GM12878 (cell line): ENCODE measurements around the gene SSBP4. TPM values are rescaled to one million over a fixed set of nuclear protein-coding genes. Genes with fewer than 3 reads are reported as not detected.

Experiments
- ATAC-seq: fragments of 200-7000 bp; cut with Tn5 transposase; 3 replicates; pipeline ENCODE4 v1.9.1; 2020; ENCODE audit warnings: mild to moderate bottlenecking, moderate library complexity
- BruUV-seq: library from RNA; stranded (reverse); fragments of 400-500 nt; replicated peaks from 2 replicates; lab custom pipeline; 2021; lab: Mats Ljungman, UMichigan
- CTCF ChIA-PET: fragments of 300-600 bp; sonication (Branson Sonifier 250); formaldehyde crosslinking; extraction: SDS; loops from one replicate; lab custom pipeline; 2021; ENCODE audit warnings: inconsistent platforms; lab: Yijun Ruan, JAX
- POLR2A ChIA-PET: fragments of 350-600 bp; formaldehyde crosslinking; extraction: SDS; loops from one replicate; lab custom pipeline; 2021; ENCODE audit warnings: inconsistent platforms; lab: Charles Lee
- RAD21 ChIA-PET: fragments of 300-600 bp; sonication (Branson Sonifier 250); formaldehyde crosslinking; loops from one replicate; lab custom pipeline; 2023; ENCODE audit warnings: antibody characterized with exemption; ENCODE audit not compliant: unreplicated experiment; lab: Charles Lee
- SMC1A ChIA-PET: fragments of 300-600 bp; sonication (Branson Sonifier 250); formaldehyde crosslinking; loops from one replicate; lab custom pipeline; 2023; ENCODE audit not compliant: unreplicated experiment, uncharacterized antibody; lab: Charles Lee
- DNase-seq: peaks from one replicate; pipeline ENCODE4 v3.0.0-alpha.2; 2011; ENCODE audit warnings: low read depth, low spot score
- FAIRE-seq: peaks from 3 replicates; lab custom pipeline; 2011; peaks lifted over from hg19 to GRCh38; lab: Jason Lieb, UNC
- H2AFZ ChIP-seq: 2 replicates; pipeline ENCODE4 v1.6.0; 2011; ENCODE audit warnings: low read depth, low read length, control low read depth; ENCODE audit not compliant: control insufficient read depth
- H3K27ac ChIP-seq: 2 replicates; pipeline ENCODE4 v1.5.1; 2011; ENCODE audit warnings: control low read depth; ENCODE audit not compliant: control insufficient read depth, insufficient read depth
- H3K27me3 ChIP-seq, 2 experiments: replicated peaks in 1 of 2; 2 replicates each; pipeline versions ENCODE4 v1.6.0 to v1.6.1; 2011; ENCODE audit warnings: low read length in 1 of 2; ENCODE audit not compliant: control insufficient read depth in 2 of 2, insufficient read depth in 2 of 2
- H3K36me3 ChIP-seq, 2 experiments: 2 replicates each; pipeline ENCODE4 v1.5.1; 2011; ENCODE audit warnings: low read length in 1 of 2; ENCODE audit not compliant: control insufficient read depth in 2 of 2, insufficient read depth in 2 of 2
- H3K4me1 ChIP-seq: 2 replicates; pipeline ENCODE4 v1.6.1; 2011; ENCODE audit warnings: mild to moderate bottlenecking, low read length, moderate library complexity, mixed read lengths; ENCODE audit not compliant: control insufficient read depth, insufficient read depth
- H3K4me2 ChIP-seq: 2 replicates; pipeline ENCODE4 v1.6.0; 2011; ENCODE audit warnings: control low read depth; ENCODE audit not compliant: control insufficient read depth, insufficient read depth
- H3K4me3 ChIP-seq: fragments of 200-600 bp; sonication (generic); 2 replicates; pipeline ENCODE4 v1.5.1; 2016
- H3K79me2 ChIP-seq: 2 replicates; pipeline ENCODE4 v1.6.0; 2011; ENCODE audit warnings: low read length; ENCODE audit not compliant: control insufficient read depth, insufficient read depth
- H3K9ac ChIP-seq: 2 replicates; pipeline ENCODE4 v1.8.0; 2011; ENCODE audit warnings: low read length, control low read depth, mixed read lengths; ENCODE audit not compliant: control insufficient read depth, insufficient read depth
- H3K9me3 ChIP-seq: replicated peaks from 3 replicates; pipeline ENCODE4 v1.5.1; 2011; ENCODE audit warnings: mild to moderate bottlenecking, low read length; ENCODE audit not compliant: control insufficient read depth, insufficient read depth
- H4K20me1 ChIP-seq: 2 replicates; pipeline ENCODE4 v1.6.0; 2011; ENCODE audit not compliant: control insufficient read depth, insufficient read depth
- BHLHE40 ChIP-seq, 2 experiments: fragments of 450-650 bp in 1 of 2; IDR thresholded peaks; 2 replicates each; pipeline ENCODE4 v1.6.1; 2011 to 2017; ENCODE audit warnings: low read depth in 2 of 2, borderline replicate concordance in 1 of 2, improper control_type of control experiment in 1 of 2, low read length in 1 of 2, mild to moderate bottlenecking in 1 of 2
- EED ChIP-seq: sonication (generic); IDR thresholded peaks from 2 replicates; pipeline ENCODE4 v1.6.1; 2016; ENCODE audit warnings: antibody characterized with exemption, low read depth
- IKZF1 ChIP-seq: fragments of 450-650 bp; conservative IDR thresholded peaks from 2 replicates; pipeline ENCODE4 v1.6.1; 2017; ENCODE audit warnings: antibody characterized with exemption, mild to moderate bottlenecking
- MYC ChIP-seq: IDR thresholded peaks from 2 replicates; pipeline ENCODE4 v1.6.1; 2011; ENCODE audit warnings: mild to moderate bottlenecking, low read length, moderate library complexity, inconsistent platforms; ENCODE audit not compliant: insufficient read depth, insufficient replicate concordance, insufficient read length, severe bottlenecking
- NRF1 ChIP-seq: conservative IDR thresholded peaks from 2 replicates; pipeline ENCODE4 v1.6.1; 2011; ENCODE audit warnings: mild to moderate bottlenecking, low read depth, low read length, improper control_type of control experiment
- POU2F2 ChIP-seq: IDR thresholded peaks from 3 replicates; pipeline ENCODE4 v1.6.1; 2011; ENCODE audit warnings: low read depth, mild to moderate bottlenecking, low read length, borderline replicate concordance
- RUNX3 ChIP-seq: IDR thresholded peaks from 2 replicates; pipeline ENCODE4 v1.6.1; 2012; ENCODE audit warnings: low read length, inconsistent platforms
- WGBS: methylation state at CpG from one replicate; pipeline ENCODE4 v1.1.6; 2016; ENCODE audit warnings: low lambda C conversion rate; ENCODE audit not compliant: insufficient replicate concordance, insufficient coverage; ENCODE audit errors: missing lambda C conversion rate; 5-methylcytosine and 5-hydroxymethylcytosine counted together
- in situ Hi-C: fragments of 300-500 bp; cut with MboI; formaldehyde crosslinking; loops from 9 replicates; pipeline ENCODE4 v1.14.3; 2018; ENCODE audit warnings: mixed read lengths
- intact Hi-C: fragments of 100-400 bp; cut with micrococcal nuclease; formaldehyde crosslinking; loops from one replicate; pipeline ENCODE4 v1.14.2; 2022; ENCODE audit not compliant: unreplicated experiment
- polyA plus RNA-seq, 11 experiments: library from polyadenylated mRNA; depleted of rRNA in 4 of 11; unstranded in 6 of 11; stranded (reverse) in 5 of 11; fragments of >200 nt; fragmentation: Nextera tagmentation in 4 of 11; fragmentation: Illumina TruSeq in 1 of 11; extraction: Ambion mirVana in 4 of 11; extraction: Trizol in 1 of 11; gene quantifications; 1 replicate in 1 of 11; 2 replicates in 10 of 11; pipeline versions ENCODE4 v1.2.1 to v1.2.3, GENCODE V29; 2011 to 2016; ENCODE audit warnings: inconsistent platforms in 2 of 11, missing spikeins in 2 of 11, low read depth in 1 of 11
- total RNA-seq, 4 experiments: library from RNA; depleted of rRNA in 3 of 4; stranded (reverse); fragments of >200 nt in 3 of 4; fragmentation: Illumina TruSeq in 1 of 4; extraction: Trizol in 1 of 4; gene quantifications; 2 replicates each; pipeline versions ENCODE4 v1.2.1 to v1.2.3, GENCODE V29; 2013 to 2021

SSBP4 gene
- total and polyA plus RNA-seq, 10 of the 15 experiments (the other 5 are each of a cell fraction or from before 2014, with no cell fraction given), result 0.37 to 150 (median 38.9) TPM

- Histone ChIP-seq H3K9ac (no peak overlapping the region), H3K36me3 (no peaks in the 10 kb centered on the region)
- SMC1A ChIA-PET, result interaction anchor here (0.6 to 1.0 kb wide), 4 partner anchors 24 to 207 kb away, joined by 3 read pairs; no protein-coding TSS in a partner anchor
- BruUV-seq, result no TSS peak
- CTCF ChIA-PET, result interaction anchor here (1.7 to 9.4 kb wide), 4 partner anchors 8 to 113 kb away, joined by 7 to 144 read pairs (median 58); partner anchors contain the start of gene LRRC25
- no peak for FAIRE-seq
- TF ChIP-seq RUNX3, result peak; percentile 30; the same call in 1 of the 2 replicates
- 0 out of 3 replicates have a peak, but pooled peaks have one; percentile 22 for TF ChIP-seq POU2F2
- no peak for TF ChIP-seq MYC
- 0 out of 2 replicates have a peak, but pooled peaks have one; percentile 11 for TF ChIP-seq EED
- no peak for TF ChIP-seq IKZF1
- TF ChIP-seq BHLHE40 (IDR thresholded peaks at IDR 0.05; ENCODE audit: borderline replicate concordance in 1 of 2, low read depth in 2 of 2, low read length in 1 of 2), result peak; percentile 81 to 82; a peak in 3 of 4 replicates
- TF ChIP-seq NRF1, result no peak
- TF ChIP-seq, all 136 proteins: peak for 4
- in situ Hi-C loops, result no loop called here
- RAD21 ChIA-PET, result interaction anchor here (0.8 to 5.5 kb wide), 3 partner anchors 20 to 43 kb away, joined by 3 to 63 read pairs (median 4); no protein-coding TSS in a partner anchor
- ATAC-seq (peak; percentile 16; the same call in 1 of the 3 replicates), DNase-seq (no peak)
- peak overlapping the region; percentile 26 for H3K4me2 ChIP-seq
- H3K27me3 ChIP-seq, result no peaks in the 10 kb centered on the region; a peak in 1 of 4 replicates
- H3K9me3 ChIP-seq, result no peaks in the 10 kb centered on the region; the same call in 2 of the 3 replicates
- H3K79me2 ChIP-seq, result no peaks in the 10 kb centered on the region
- 2% methylated on average over 11 of the region's 11 CpGs for whole genome bisulfite sequencing
- H2AFZ ChIP-seq, result no peak overlapping the region; the same call in 1 of the 2 replicates
- no peaks in the 10 kb centered on the region for H4K20me1 ChIP-seq
- intact Hi-C loops, result no loop called here
- peaks cover 31% of the 10 kb centered on the region for H3K4me1 ChIP-seq
- POLR2A ChIA-PET, result interaction anchor here (1.0 to 2.0 kb wide), 2 partner anchors 25 to 57 kb away, joined by 3 to 9 read pairs; no protein-coding TSS in a partner anchor
- no peak overlapping the region for H3K27ac ChIP-seq
- H3K4me3 ChIP-seq, result no peak overlapping the region
Observed at GRCh38 chr19:18392417-18392816, 26.8 kb upstream of the SSBP4 start.
